ENCODE measurements around the gene SYCN.

The SYCN gene

DNA sequence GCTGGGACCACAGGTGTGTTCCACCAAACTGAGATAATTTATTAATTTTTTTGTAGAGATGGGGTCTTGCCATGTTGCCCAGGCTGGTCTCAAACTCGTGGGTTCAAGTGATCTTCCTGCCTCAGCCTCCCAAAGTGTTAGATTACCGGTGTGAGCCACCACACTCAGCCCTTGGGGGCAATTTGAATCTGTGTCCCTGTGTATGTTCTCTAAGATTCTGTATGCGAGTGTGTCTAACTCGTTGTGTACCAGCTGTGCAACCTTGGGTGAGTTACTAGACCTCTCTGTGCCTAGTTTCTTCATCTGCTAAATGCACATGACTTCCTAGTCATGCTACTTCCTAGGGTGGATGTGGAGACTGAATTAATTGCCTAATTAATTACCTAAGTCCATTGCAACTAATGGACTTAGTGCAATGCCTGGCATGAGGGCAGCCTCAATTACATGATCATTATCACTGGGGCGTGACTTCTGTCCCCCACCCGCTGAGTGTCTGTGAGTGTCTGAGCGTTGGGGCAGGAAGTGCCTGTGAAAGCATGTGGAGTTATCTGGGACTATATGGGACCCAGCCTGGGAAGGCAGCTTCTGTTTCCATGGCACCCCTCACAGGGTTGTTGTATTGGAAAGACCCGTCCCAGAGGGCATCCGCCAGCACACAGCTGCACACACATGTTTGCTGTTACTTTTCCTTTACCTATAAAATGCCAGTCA is 9.1 kb downstream of the SYCN start:
- no peak for DNase-seq (ENCODE audit: low read depth)

DNA sequence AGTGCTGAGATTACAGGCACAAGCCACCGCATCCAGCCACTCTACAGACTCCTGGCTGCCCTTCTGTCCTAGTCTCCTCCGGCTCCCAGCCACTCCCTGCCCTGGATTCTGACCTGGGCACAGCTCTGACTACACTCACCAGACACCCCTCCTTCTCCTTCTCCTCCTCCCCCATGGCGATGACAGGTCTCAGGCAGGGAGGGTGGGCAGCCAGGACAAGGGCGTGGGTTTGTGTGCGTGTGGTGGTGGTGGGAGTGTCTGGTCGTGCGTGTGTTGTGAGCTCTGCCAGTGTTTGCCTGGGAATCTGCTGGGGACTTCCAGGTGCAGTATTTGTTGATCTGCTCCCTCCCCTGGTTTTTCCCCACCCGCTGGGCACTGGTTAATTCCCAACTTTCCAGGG is 10.3 kb downstream of the SYCN start:
- DNase-seq (ENCODE audit: low read depth): no peak

DNA sequence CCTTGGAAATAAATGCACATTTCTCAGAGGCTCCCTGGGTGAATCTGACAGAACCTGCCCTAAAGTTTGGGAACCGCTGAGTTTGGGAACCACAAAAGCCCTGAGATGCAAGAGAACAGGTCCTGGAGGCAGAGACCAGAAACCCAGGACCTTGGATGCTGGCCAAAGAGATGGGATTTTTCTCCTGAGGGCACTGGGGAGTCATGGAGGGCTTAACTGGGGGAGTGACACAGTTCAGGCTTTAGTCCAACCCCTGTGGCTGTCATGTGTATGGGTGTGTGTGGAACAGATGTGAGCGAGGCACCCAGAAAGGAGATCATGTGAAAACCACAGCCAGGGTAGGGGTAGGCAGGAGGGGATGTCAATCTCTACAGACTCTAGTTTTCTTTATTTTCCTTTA is 11.2 kb downstream of the SYCN start:
- DNase-seq (ENCODE audit: low read depth): no peak

GRCh38 chr19:39190768-39191167 is 13.3 kb downstream of the SYCN start:
- DNase-seq (ENCODE audit: low read depth): no peak

DNA sequence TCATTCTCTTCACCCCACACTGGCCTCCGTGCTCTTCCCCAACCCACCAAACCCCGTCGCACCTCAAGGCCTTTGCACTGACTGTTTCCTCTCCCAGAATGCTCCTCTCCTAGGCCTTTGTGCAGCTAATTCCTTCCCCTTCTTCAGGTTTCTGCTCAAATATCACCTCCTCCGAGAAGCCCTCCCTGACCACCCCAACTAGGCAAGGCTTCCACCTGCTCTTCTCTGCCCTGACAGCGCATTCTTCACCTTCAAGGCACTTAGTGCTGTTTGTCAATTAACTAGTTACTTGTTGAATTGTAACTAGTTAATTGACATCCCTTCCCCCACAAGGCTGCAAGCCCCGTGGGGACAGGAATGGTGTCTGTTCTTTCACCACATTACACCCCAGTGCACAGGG is 15.1 kb downstream of the SYCN start:
- no peak for DNase-seq (ENCODE audit: low read depth)

DNA sequence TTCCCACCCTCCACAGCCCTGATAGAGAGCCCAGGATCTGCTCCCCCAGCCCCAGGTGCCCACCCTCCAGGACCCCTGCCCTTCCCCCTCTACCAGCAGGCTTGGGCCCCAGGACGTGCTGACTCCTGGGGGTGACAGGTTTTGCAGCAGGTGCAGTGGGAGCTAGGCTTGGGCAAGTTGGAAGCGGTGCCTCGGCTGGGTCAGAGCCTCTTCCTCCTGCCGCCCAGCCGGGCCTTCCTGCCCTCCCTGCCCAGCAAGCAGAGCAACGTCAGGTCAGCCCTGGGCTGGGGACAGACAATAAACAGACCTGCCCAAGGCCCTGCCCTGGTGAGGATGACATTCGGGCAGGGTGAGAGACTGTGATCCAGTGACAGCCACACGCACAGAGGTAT is 16.5 kb downstream of the SYCN start:
- no peak for DNase-seq (ENCODE audit: low read depth)

DNA sequence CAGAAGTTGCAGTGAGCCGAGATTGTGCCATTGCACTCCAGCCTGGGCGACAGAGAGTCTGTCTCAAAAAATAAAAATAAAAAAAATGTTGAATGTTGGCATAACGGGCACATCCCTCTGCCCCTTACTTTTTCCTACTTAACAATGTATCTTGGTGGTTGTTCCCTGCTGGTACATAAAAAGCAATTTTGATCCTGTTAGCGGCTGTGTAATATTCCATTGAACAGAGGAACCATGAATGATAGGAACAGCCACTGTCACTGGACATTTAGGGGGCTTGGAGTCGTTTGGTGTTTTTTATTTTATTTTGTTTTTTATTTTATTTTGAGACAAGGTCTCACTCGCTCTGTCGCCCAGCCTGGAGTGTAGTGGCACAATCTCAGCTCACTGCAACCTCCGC is 17.7 kb downstream of the SYCN start:
- DNase-seq (ENCODE audit: low read depth): no peak

DNA sequence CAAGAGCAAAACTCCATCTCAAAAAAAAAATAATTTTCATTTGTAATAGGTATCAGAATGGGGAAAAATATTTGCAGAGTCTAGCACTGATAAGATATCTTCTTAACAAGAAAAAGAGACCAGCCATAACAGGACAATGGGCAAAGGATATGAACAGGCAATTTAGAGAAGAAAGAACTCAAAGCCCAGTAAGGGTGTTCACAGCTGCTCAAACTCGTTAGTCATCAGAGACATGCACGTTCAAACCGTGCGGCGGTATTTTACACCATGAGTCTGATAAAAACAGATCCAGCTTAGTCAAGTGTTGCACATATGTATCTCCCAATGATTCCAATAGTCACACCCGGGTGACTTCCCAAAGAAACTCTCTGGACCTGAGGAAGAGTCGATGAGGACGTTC is 21.0 kb downstream of the SYCN start:
- DNase-seq (ENCODE audit: low read depth): no peak

DNA sequence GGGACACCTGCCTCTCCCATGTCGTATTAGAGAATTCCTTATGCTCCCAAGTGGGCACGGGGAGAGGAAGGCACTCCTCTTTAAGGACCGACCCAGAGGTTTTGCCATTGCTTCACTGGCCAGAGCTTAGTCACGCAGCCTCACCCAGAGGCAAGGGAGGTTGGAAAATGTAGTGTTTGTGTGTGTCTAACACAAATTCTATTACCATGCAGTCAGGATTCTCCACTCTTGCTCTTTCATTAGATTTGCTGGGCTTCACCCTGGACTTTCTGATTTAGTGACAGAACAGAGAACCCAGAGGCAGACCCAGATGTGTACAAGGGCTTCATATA is 21.9 kb downstream of the SYCN start:
- no peak for DNase-seq (ENCODE audit: low read depth)

DNA sequence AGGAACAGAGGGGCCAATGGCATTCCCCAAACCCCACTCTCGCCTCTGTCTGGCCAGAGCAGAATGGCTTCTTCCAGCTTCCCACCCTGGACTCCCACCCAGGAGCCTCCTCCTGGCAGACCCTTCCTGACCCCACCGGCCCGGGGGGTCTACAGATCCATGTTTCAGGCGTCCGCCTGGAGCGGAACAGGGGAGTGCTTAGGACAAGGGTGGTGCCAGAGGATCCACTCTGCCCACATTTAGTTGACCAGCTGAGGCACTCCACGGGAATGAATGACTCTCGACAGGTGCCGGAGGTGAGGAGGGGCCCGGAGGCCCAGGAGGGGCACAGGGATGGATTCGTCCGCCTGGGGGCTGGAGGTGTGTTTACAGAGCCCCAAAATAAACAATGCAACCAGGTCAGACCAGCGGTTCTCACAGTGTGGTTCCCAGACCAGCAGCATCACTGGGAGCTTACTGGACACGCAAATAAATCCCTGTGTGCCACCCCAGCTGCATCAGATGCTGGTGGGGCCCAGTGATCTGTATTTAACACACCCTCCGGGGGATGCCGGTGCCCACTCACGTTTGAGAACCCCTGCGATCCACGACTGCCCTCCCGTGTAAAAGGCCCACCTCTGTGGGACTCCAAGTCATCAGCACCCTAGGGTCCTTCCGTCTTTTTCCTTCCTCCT is 22.4 kb downstream of the SYCN start:
- DNase-seq (ENCODE audit: low read depth): no peak

DNA sequence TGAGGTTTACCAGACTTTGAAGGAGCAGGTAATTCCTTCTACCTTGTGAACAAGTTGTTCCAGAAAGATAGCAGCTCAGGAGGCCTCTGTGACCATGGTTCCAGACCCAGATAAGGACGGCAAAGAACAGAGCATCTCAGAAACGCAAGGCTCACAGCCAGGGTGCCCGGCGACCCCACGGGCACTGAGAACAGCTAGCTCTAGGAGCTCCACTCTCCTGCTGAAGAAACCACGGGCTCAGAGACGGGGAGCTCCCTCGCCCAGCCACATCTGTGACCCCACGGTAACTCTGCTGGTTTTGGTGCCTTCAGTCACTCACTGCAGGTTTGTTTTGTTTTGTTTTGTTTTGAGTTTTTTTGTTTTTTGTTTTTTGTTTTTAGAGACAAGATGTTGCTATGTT is 23.3 kb downstream of the SYCN start:
- no peak for DNase-seq (ENCODE audit: low read depth)

- DNase-seq (ENCODE audit: low read depth): no peak
Observed at GRCh38 chr19:39179754-39180153, 24.3 kb downstream of the SYCN start.

GRCh38 chr19:39178296-39179006 is 25.6 kb downstream of the SYCN start:
- DNase-seq (ENCODE audit: low read depth): no peak

- no peak for DNase-seq (ENCODE audit: low read depth)
Observed at GRCh38 chr19:39177736-39178135, 26.3 kb downstream of the SYCN start.

- DNase-seq (ENCODE audit: low read depth): no peak
Observed at GRCh38 chr19:39177110-39177699, 26.9 kb downstream of the SYCN start.

GRCh38 chr19:39175564-39175963 is 28.5 kb downstream of the SYCN start:
- no peak for DNase-seq (ENCODE audit: low read depth)

DNA sequence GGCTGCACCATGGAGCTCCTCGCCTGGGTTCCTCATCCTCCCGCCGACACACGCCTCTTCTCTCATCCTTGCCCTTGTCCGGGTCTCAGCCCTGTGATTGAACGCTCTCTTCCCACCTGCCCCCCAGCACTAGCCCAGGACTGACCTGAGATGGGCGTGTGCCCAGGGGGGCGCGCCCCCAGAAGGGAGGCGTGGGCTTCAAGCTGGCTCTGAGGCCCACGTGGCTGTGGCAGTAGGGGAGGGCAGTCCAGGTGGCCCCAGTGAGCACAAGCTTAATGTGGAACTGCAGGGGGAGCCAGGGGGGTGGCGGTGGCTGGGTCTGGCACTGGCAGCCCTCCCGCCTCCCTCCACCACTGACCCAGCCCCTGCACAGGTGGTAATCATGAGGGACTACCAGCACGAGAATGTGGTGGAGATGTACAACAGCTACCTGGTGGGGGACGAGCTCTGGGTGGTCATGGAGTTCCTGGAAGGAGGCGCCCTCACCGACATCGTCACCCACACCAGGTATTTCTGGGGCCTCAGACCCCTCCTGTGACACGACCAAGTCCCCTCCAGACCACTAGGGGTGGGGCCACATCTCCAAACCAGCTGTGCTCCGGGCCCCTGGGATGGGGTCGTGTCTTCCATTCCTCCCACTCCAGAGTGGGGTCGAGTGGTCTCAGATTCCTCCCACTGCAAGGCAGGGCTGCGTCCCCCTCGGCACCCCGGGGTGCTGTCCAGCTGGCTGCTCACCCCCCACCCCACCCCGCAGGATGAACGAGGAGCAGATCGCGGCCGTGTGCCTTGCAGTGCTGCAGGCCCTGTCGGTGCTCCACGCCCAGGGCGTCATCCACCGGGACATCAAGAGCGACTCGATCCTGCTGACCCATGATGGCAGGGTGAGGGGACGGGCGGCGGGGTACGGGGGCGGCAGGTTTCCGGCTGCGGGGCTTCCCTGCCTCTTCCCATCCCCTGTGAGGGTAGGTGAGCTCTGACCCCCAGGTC is 29.2 kb downstream of the SYCN start:
- no peak for DNase-seq (ENCODE audit: low read depth)

DNA sequence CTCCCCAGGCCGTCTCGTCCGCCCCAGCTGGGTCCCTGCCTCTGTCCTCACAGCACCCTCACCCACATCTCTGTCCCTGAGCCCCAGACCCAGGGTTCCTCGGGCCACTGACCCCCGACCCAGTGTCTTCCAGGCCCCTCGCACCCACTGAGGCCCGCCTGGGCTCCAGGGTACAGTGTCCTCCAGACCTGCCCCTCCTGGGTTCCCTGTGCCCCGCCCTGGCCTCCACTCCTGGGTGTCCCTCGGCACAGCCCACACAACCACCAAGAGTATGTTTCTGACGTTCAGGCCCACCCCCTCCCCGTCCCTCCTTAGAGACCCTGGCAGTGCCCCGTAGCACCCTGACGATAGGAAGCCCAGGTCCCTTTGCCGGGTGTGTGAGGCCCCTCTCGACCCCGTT is 29.9 kb downstream of the SYCN start:
- DNase-seq (ENCODE audit: low read depth): no peak

DNA sequence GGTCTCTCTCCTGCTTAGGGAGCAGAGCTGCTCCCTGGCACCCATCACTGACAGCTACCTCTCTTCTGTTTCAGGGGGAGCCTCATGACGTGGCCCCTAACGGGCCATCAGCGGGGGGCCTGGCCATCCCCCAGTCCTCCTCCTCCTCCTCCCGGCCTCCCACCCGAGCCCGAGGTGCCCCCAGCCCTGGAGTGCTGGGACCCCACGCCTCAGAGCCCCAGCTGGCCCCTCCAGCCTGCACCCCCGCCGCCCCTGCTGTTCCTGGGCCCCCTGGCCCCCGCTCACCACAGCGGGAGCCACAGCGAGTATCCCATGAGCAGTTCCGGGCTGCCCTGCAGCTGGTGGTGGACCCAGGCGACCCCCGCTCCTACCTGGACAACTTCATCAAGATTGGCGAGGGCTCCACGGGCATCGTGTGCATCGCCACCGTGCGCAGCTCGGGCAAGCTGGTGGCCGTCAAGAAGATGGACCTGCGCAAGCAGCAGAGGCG is 30.5 kb downstream of the SYCN start:
- no peak for DNase-seq (ENCODE audit: low read depth)

- no peak for DNase-seq (ENCODE audit: low read depth)
Observed at GRCh38 chr19:39172700-39173501, 31.2 kb downstream of the SYCN start.

Data from stimulated activated CD4-positive, alpha-beta T cell treated with anti-CD3 and anti-CD28 coated beads, Interleukin-2, amount 100 ng/mL, for 4 hours (primary cell).